Fibroblast of skin of abdomen (primary cell): ENCODE results near the gene JUP.
"Not testable (repeated sequence)": the region's sequence is repeated elsewhere in the genome, so short reads cannot be mapped to it uniquely, and the experiment has no call there.

Source experiments
- DNase-seq: peaks from one replicate; pipeline ENCODE4 v3.0.0-alpha.2; 2013

The JUP gene

GRCh38 chr17:41781404-41782110 lies 5.0 kb downstream of the JUP start:
- DNase-seq, result no peak

GRCh38 chr17:41779954-41780353 lies 6.6 kb downstream of the JUP start:
- no peak for DNase-seq

GRCh38 chr17:41777574-41778188 lies 8.8 kb downstream of the JUP start:
- DNase-seq, result peak; percentile 82

- DNase-seq, result no peak
Measured at GRCh38 chr17:41777157-41777573, 9.3 kb downstream of the JUP start.

GRCh38 chr17:41776262-41776900 lies 10.1 kb downstream of the JUP start:
- not testable (repeated sequence) for DNase-seq

- no peak for DNase-seq
Measured at GRCh38 chr17:41775394-41776226, 10.9 kb downstream of the JUP start.

GRCh38 chr17:41773731-41774193 lies 12.7 kb downstream of the JUP start:
- no peak for DNase-seq

- DNase-seq, result peak; percentile 82
Measured at GRCh38 chr17:41773190-41773588, 13.3 kb downstream of the JUP start.

GRCh38 chr17:41772586-41773189 lies 13.8 kb downstream of the JUP start:
- DNase-seq, result no peak

GRCh38 chr17:41772218-41772585 lies 14.3 kb downstream of the JUP start:
- no peak for DNase-seq

- no peak for DNase-seq
Measured at GRCh38 chr17:41771389-41772206, 14.9 kb downstream of the JUP start.

GRCh38 chr17:41769985-41770384 lies 16.5 kb downstream of the JUP start:
- DNase-seq, result no peak

- DNase-seq, result no peak
Measured at GRCh38 chr17:41769346-41769862, 17.1 kb downstream of the JUP start.

- DNase-seq, result no peak
Measured at GRCh38 chr17:41768682-41769288, 17.7 kb downstream of the JUP start.

GRCh38 chr17:41767324-41768042 lies 19.0 kb downstream of the JUP start:
- DNase-seq, result no peak

GRCh38 chr17:41766135-41766534 lies 20.4 kb downstream of the JUP start:
- DNase-seq, result no peak

- no peak for DNase-seq
Measured at GRCh38 chr17:41763327-41763726, 23.2 kb downstream of the JUP start.

GRCh38 chr17:41762841-41763240 lies 23.7 kb downstream of the JUP start:
- DNase-seq, result no peak

GRCh38 chr17:41762391-41762790 lies 24.1 kb downstream of the JUP start:
- DNase-seq, result no peak

GRCh38 chr17:41760878-41761277 lies 25.6 kb downstream of the JUP start:
- DNase-seq, result no peak
